GM19193 (cell line): Measurements from ENCODE around the gene SIK3.

Experiments used
- POLR2A ChIP-seq: IDR thresholded peaks from 4 replicates; pipeline ENCODE4 v1.6.1; 2011; ENCODE audit not compliant: insufficient read depth, insufficient read length; ENCODE audit errors: extremely low read depth

Gene SIK3

GRCh38 chr11:117110294-117110950 lies 12.2 kb upstream of the SIK3 start:
- no peak for TF ChIP-seq POLR2A

- no peak for TF ChIP-seq POLR2A
Observed at GRCh38 chr11:117107701-117108590, 9.7 kb upstream of the SIK3 start.

GRCh38 chr11:117100556-117100955 lies 2.3 kb upstream of the SIK3 start:
- no peak for TF ChIP-seq POLR2A

- no peak for TF ChIP-seq POLR2A
Observed at GRCh38 chr11:117099696-117100095, 1.5 kb upstream of the SIK3 start.

- no peak for TF ChIP-seq POLR2A
Observed at GRCh38 chr11:117097389-117098268, 599 bp downstream of the SIK3 start.

DNA sequence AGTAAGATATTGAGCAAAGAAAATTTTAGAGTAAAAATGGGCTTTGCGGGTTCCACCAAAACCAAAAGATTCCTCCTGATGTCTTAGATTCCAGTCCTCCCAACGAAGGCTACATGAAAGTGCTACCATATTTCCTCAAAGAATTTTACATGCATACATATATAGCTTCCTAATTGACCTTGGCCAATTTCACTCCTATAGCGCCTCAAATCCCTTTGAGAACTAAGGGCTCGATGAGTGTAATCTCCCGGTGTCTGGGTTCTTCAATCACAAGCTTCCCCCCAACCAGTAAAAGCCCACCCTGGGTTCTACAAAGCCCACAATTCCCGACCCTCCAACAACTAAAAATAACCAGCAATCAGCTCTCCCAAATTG lies 1.2 kb downstream of the SIK3 start:
- TF ChIP-seq POLR2A = no peak

GRCh38 chr11:117096201-117096991 lies 1.8 kb downstream of the SIK3 start:
- TF ChIP-seq POLR2A = no peak

DNA sequence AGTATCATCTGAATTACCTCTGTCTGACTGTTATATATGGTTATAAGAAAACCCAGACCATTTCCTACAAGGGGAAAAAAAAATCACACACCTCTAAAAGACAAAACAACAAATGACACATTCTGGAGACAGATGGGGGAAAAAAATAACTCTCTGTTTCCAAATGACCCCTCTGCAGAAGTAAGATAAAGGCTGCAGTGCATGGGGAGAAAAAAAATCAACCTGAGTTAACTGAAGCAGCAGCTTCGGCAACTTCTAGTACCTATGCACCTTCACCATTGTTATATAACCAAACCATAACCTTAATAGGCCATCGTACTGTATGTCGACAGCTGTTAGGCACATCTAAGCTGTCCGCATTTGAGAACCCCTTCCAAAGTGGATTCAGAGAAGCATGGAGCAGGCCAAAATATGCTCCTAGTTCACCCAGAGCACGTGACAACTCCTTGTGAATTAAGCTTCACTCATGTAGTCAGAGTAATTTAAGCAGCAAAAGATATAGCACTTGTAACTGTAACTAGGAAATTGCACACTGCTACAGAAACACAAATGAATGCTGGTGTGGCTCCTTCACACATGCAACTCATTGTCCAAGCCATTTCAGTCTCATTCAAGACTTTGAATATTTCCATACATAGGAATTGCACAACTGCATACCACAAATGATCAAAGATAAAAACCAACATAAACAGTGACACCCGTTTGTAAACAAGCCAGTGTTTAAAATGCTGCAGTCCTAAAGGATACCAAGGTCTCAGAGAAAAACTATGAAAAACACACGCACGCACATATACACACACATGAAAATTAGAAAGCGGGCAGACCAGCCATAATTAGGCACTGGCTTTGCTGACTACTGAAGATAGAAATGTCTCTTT lies 2.7 kb downstream of the SIK3 start:
- no peak for TF ChIP-seq POLR2A

- no peak for TF ChIP-seq POLR2A
Observed at GRCh38 chr11:117094776-117095175, 3.5 kb downstream of the SIK3 start.

DNA sequence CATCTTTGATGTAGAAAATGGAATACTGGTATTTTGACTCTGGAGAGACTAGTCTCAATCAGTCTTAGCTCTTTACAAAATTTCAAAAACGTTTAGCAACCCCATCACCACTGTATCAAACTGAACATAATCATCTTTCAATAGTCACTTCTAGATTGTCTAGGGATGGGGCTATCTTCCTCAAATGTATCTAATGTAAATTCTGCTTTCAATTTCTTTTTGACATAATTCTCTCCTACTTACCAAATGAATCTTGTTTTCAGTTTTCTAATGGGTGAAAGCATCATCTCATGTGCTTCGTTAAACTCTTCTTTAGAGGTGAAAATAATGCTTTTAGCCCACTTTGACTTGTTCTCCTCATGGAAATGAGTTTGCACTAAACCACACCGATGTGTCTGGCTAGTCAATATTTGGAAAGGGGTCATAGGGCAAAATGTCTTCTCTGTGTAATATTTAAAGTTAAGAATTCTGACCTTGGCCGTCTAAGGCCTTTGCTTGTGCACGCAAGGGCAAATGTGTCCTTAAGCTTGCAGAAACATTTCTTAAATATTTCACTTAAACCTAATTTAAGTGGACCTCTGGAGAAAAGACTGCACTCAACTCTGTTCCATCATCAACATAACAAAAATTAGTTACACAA lies 5.2 kb downstream of the SIK3 start:
- TF ChIP-seq POLR2A = no peak

DNA sequence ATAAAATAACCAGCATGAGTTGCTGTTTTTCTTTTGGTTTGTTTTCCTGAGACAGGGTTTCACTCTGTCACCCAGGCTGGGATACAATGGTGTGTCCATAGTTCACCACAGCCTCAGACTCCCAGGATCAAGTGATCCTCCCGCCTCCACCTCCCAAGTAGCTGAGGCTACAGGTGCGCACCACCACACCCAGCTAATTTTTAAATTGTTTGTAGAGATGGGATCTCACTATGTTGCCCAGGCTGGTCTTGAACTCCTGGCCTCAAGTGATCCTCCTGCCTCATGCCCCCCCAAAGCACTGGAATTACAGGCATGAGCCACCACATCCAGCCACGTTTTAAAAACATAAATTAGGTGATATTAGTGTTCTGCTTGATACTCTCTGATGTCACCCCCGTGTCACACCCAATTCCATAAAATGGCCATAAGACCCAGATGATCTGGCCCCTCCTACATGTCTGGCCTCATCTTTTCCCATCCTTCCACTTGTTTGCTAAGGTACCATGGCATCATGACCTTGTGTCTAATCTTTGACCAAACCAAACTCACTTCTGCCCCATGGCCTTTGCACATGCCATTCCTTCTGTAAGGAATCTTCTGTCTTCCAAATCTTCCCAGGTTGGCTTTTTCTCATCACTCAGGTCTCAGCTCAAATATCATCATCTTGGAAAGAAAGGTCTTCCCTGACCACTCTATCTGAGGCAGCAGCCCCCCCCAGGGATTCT lies 6.3 kb downstream of the SIK3 start:
- no peak for TF ChIP-seq POLR2A

DNA sequence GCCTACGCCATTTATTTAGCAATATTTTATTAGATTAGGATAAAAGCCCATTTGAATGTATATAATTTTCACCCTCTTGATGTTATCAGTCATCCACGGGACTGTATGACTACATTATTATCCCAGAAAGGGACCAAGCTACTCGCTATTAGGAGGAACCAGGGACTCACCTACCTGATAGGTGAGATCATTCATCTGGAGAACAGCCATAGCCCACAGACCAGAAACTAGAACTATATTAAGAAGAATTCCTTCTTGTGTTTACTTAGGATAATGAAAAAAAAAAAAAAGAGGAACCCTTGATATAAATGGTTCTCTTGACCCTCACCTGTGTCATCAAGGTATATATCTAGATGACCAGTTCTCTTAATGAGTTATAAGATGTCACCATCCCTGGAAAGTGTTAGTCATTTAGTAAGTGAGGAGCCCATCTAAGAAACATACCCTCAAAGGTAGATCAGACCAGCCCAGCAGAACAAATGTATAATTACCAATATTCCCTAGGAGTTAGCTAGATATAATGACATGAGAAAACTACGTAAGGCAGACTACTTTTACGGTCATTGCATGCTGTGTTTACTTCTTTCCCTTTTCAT lies 8.0 kb downstream of the SIK3 start:
- no peak for TF ChIP-seq POLR2A

DNA sequence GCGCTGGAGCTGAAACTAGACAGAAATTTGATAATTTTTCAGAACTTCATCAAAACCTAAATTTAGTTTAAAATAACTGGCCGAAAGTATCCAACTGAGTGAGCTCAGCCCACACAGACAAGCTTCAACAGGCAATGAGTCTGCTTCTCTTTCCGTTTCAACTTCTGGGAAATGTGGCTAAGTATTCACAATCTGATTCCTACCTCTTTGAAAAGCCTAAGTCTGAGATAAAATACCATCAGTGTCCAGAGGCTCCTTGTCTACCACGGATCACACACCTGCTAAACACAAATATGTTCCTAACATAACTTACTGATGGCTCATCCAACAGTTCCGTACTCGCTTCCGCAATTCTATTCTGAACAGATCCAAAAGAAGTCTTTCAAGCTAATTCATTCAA lies 8.5 kb downstream of the SIK3 start:
- no peak for TF ChIP-seq POLR2A

DNA sequence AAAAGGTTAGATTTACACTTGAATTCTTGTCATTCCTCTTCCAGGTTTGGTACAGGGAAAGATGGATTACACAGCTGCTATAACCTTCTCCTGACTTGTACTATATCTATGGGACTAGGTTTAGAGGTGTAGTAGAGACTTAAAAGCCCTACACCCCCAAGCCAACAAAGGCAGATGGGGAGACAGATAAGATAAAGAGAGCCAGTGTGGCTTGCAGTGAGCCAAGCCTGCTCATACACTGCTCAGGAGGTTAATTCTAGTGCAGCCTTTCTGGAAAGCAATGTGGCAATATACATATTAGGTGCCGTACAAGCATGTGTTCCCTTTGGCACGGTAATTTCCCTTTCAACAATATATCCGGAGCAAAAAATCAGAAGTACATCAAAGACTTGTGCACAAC lies 10.8 kb downstream of the SIK3 start:
- TF ChIP-seq POLR2A = no peak
